ENCODE results near the gene TDRD10.

DNA sequence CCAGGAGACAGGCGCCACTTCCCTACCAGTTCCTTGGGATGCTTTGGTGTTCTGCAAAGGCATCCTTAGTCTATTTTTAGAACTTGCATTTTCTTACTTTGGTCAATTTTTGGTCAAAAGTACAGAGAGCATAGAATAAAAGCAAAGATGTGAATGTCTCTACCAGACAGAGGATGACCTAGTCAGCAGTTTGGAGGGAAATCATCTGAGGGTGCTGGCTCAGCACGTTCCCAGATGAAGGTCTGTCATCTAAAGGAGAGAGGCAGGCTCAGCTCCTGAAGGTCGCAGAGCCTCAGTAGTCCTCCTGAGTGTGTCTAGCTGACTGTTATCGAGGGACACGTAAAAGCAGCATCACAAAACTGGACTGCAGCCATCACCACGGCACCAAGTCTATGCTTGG, 80.9 kb downstream of the TDRD10 start:
- TF ChIP-seq, protein P1, sequence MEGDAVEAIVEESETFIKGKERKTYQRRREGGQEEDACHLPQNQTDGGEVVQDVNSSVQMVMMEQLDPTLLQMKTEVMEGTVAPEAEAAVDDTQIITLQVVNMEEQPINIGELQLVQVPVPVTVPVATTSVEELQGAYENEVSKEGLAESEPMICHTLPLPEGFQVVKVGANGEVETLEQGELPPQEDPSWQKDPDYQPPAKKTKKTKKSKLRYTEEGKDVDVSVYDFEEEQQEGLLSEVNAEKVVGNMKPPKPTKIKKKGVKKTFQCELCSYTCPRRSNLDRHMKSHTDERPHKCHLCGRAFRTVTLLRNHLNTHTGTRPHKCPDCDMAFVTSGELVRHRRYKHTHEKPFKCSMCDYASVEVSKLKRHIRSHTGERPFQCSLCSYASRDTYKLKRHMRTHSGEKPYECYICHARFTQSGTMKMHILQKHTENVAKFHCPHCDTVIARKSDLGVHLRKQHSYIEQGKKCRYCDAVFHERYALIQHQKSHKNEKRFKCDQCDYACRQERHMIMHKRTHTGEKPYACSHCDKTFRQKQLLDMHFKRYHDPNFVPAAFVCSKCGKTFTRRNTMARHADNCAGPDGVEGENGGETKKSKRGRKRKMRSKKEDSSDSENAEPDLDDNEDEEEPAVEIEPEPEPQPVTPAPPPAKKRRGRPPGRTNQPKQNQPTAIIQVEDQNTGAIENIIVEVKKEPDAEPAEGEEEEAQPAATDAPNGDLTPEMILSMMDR (IDR thresholded peaks at IDR 0.05; ENCODE audit: insufficient read depth, low read depth, low read length): no peak
- no peak for TF ChIP-seq EZH2 (IDR thresholded peaks at IDR 0.05; ENCODE audit: insufficient read depth, low read length)

Measured in astrocyte (in vitro differentiated cells and primary cell).